ENCODE data around the gene LRRC66. TPM values are rescaled to one million over a fixed set of nuclear protein-coding genes. Genes with fewer than 3 reads are reported as not detected.

Gene LRRC66
- total RNA-seq, 1 donor from 2014 or later: 0.58 TPM

- no peak for DNase-seq (ENCODE audit: extremely low read depth, low read depth, low spot score)
Observed at GRCh38 chr4:52015366-52015765, 4.8 kb downstream of the LRRC66 start.

- DNase-seq (ENCODE audit: extremely low read depth, low read depth, low spot score): no peak
Observed at GRCh38 chr4:52014903-52015302, 5.3 kb downstream of the LRRC66 start.

- DNase-seq (ENCODE audit: extremely low read depth, low read depth, low spot score): no peak
Observed at GRCh38 chr4:52012651-52013050, 7.5 kb downstream of the LRRC66 start.

GRCh38 chr4:52010986-52011385 is 9.2 kb downstream of the LRRC66 start:
- DNase-seq (ENCODE audit: extremely low read depth, low read depth, low spot score): no peak

GRCh38 chr4:52006887-52007286 is 13.3 kb downstream of the LRRC66 start:
- DNase-seq (ENCODE audit: extremely low read depth, low read depth, low spot score): no peak

GRCh38 chr4:52005604-52006273 is 14.4 kb downstream of the LRRC66 start:
- DNase-seq (ENCODE audit: extremely low read depth, low read depth, low spot score): no peak

- DNase-seq (ENCODE audit: extremely low read depth, low read depth, low spot score): no peak
Observed at GRCh38 chr4:52004414-52004813, 15.7 kb downstream of the LRRC66 start.

- DNase-seq (ENCODE audit: extremely low read depth, low read depth, low spot score): no peak
Observed at GRCh38 chr4:52001616-52002015, 18.5 kb downstream of the LRRC66 start.

- DNase-seq (ENCODE audit: extremely low read depth, low read depth, low spot score): no peak
Observed at GRCh38 chr4:51999250-51999649, 20.9 kb downstream of the LRRC66 start.

GRCh38 chr4:51998837-51999236 is 21.3 kb downstream of the LRRC66 start:
- no peak for DNase-seq (ENCODE audit: extremely low read depth, low read depth, low spot score)

- DNase-seq (ENCODE audit: extremely low read depth, low read depth, low spot score): no peak
Observed at GRCh38 chr4:51997647-51998046, 22.5 kb downstream of the LRRC66 start.

GRCh38 chr4:51995647-51996220 is 24.4 kb downstream of the LRRC66 start:
- no peak for DNase-seq (ENCODE audit: extremely low read depth, low read depth, low spot score)

- no peak for DNase-seq (ENCODE audit: extremely low read depth, low read depth, low spot score)
Observed at GRCh38 chr4:51965862-51966261, 54.3 kb downstream of the LRRC66 start.

GRCh38 chr4:51963841-51964517 is 56.2 kb downstream of the LRRC66 start:
- no peak for DNase-seq (ENCODE audit: extremely low read depth, low read depth, low spot score)

GRCh38 chr4:51960486-51960885 is 59.7 kb downstream of the LRRC66 start:
- DNase-seq (ENCODE audit: extremely low read depth, low read depth, low spot score): no peak

GRCh38 chr4:51958199-51958968 is 61.8 kb downstream of the LRRC66 start:
- no peak for DNase-seq (ENCODE audit: extremely low read depth, low read depth, low spot score)

Other genes starting within 250 kb of the LRRC66 start
- 24.8 and 30.3 TPM in 2 replicates for gene DCUN1D4, start 177.2 kb downstream of the LRRC66 start, total RNA-seq
- 36.3 and 48.3 TPM in 2 replicates for gene SGCB, start 17.9 kb upstream of the LRRC66 start, total RNA-seq
- gene SPATA18, start 30.9 kb upstream of the LRRC66 start, total RNA-seq: 12.3 and 17.4 TPM in 2 replicates